ENCODE measurements around the gene PRPF40B.

GRCh38 chr12:49678711-49679110 lies 55.4 kb downstream of the PRPF40B start:
- TF ChIP-seq CTCF (IDR thresholded peaks at IDR 0.05): no peak
- TF ChIP-seq POLR2A (IDR thresholded peaks at IDR 0.05): no peak
